Choroid plexus epithelial cell (primary cell): Measurements from ENCODE around the gene SCN1B.

Source experiments
- DNase-seq: peaks from one replicate; pipeline ENCODE4 v3.0.0-alpha.2; 2010; ENCODE audit warnings: low read depth
- H3K4me3 ChIP-seq: 2 replicates; pipeline ENCODE4 v1.5.1; 2011; ENCODE audit warnings: low read depth, mild to moderate bottlenecking, control low read depth, low read length, moderate library complexity
- CTCF ChIP-seq: conservative IDR thresholded peaks from 2 replicates; pipeline ENCODE4 v1.5.1; 2011; ENCODE audit warnings: low read depth, mild to moderate bottlenecking, control low read depth, inconsistent platforms, low read length, moderate library complexity

Gene SCN1B

DNA sequence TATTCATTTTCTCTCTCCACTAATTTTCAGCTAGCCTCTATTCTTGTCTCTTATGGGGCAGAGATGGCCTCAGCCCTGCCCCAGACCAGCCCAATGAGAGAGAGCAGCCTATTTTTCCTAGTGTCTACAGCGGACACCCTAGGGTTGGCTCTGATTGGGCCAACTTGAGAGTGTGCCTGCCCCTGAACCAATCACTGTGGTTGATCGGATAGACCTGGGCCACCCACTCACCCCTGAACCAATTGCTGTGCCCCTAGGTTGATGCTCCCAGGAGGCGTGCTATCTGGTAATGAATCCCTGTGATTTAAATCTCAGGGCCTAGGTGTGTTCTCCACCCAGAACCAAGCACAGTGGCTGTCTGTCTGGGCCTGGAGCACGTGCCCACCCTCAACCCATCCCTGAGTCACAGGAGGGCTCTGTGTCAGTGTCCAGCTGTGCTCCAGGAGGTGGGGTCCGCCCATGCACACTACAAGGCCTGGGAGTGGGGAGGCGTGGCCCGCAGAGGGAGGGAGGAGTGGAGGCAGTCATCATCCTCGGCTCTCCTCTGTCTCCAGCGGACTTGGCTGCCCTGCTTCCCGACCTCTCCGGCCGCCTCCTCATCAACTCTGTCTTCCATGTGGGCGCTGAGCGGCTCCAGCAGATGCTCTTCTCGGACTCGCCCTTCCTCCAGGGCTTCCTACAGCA is 14.9 kb upstream of the SCN1B start:
- no peak overlapping the region for H3K4me3 ChIP-seq
- DNase-seq, result peak; percentile 44
- no peak for TF ChIP-seq CTCF

DNA sequence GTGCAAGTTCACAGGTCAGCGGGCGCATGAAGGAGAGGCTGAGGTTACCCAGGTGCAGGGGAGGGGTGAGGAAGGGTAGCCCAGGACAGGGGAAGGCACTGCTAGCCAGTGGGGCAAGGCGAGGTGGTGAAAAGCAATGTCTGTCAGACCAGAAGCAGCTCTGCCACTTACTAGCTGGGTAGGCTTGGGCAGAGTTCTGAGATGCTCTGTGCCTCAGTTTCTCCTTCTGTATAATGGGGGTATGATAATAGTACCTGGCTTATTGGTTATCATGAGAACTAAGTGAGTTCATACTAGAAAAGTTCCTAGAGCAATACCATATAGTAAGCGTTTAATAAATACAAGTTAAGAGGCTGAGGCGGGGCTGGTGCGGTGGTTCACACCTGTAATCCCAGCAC is 14.3 kb upstream of the SCN1B start:
- no peak for DNase-seq
- no peak for TF ChIP-seq CTCF

DNA sequence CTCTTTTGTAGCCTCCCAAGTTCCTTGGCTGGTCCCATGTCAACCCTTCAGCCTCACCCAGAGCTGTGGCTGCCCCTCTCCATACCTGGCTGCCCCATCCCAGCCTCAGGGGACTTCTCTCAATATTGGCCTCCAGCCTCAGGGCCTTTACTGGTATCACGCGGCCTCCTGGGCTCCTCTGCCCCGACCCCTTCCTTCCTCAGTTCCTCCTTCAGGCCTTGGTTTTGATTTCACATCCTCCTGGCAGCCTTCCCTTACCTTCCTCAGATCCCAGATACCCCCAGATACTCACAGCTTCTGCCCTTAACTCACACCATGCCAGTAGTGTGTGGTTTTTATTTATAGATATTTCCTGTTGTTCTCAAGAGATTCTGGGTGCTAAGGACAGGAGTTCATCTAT is 12.8 kb upstream of the SCN1B start:
- H3K4me3 ChIP-seq, result no peak overlapping the region
- TF ChIP-seq CTCF, result no peak
- no peak for DNase-seq

More for the DNA sequence above, 14.3 kb upstream of the SCN1B start:
- H3K4me3 ChIP-seq, result no peak overlapping the region

GRCh38 chr19:35018379-35018778 is 11.9 kb upstream of the SCN1B start:
- no peak for TF ChIP-seq CTCF
- no peak for DNase-seq

GRCh38 chr19:35019144-35019543 is 11.1 kb upstream of the SCN1B start:
- no peak overlapping the region for H3K4me3 ChIP-seq
- DNase-seq, result no peak
- TF ChIP-seq CTCF, result no peak

More at GRCh38 chr19:35018379-35018778, 11.9 kb upstream of the SCN1B start:
- no peak overlapping the region for H3K4me3 ChIP-seq

DNA sequence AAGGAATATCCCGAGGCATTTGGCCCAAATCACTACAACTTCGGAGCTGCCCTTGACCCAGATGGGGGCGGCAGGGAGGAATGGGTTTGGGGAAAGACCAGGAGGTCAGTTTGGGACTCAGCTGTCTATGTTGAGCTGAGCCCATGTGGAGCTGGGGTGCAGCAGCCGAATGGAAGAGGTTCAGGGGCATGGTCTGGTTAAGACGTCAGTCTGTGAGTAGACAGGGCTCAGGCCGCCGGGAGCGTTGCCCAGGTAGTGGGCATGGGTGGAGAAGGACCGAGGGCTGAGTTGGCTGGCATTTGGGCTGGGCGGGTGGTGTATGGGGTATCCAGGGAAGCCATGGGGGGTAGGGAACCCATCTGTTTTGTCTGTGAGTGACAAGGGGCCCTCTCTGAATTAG is 9.3 kb upstream of the SCN1B start:
- DNase-seq, result no peak
- TF ChIP-seq CTCF, result no peak
- no peak overlapping the region for H3K4me3 ChIP-seq

DNA sequence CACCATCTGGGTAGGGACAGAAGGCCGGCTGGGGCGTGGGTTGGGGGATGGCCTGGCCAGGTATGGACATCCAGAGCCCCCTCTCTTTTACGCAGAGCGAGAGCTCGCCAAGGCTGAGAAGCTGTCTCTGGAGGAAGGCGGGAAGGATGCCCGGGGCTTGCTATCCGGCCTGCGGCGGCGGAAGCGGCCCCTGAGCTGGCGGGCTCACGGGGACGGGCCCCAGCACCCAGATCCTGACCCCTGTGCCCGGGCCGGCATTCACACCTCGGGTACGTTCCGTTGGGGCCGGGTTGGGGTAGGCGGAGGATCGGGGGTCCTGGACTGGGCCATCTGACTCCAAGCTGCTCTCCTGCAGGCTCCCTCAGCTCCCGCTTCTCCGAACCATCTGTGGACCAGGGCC is 8.7 kb upstream of the SCN1B start:
- no peak for DNase-seq
- H3K4me3 ChIP-seq, result no peak overlapping the region
- TF ChIP-seq CTCF, result no peak
